ENCODE results near the gene C20orf144.
"Not testable (repeated sequence)": the region's sequence is repeated elsewhere in the genome, so short reads cannot be mapped to it uniquely, and the experiment has no call there.

Gene C20orf144

GRCh38 chr20:33694639-33695012 lies 32.5 kb downstream of the C20orf144 start:
- no peak for DNase-seq (ENCODE audit: low read depth)

- DNase-seq (ENCODE audit: low read depth) = no peak
Observed at GRCh38 chr20:33696448-33696847, 34.3 kb downstream of the C20orf144 start.

GRCh38 chr20:33697129-33697528 lies 35.0 kb downstream of the C20orf144 start:
- no peak for DNase-seq (ENCODE audit: low read depth)

GRCh38 chr20:33698966-33699365 lies 36.8 kb downstream of the C20orf144 start:
- DNase-seq (ENCODE audit: low read depth) = not testable (repeated sequence)

GRCh38 chr20:33700696-33701441 lies 38.7 kb downstream of the C20orf144 start:
- DNase-seq (ENCODE audit: low read depth) = not testable (repeated sequence)

- no peak for DNase-seq (ENCODE audit: low read depth)
Observed at GRCh38 chr20:33701629-33702450, 39.7 kb downstream of the C20orf144 start.

GRCh38 chr20:33702861-33703260 lies 40.7 kb downstream of the C20orf144 start:
- DNase-seq (ENCODE audit: low read depth) = no peak

GRCh38 chr20:33703498-33704137 lies 41.5 kb downstream of the C20orf144 start:
- DNase-seq (ENCODE audit: low read depth) = no peak

GRCh38 chr20:33704197-33704924 lies 42.2 kb downstream of the C20orf144 start:
- DNase-seq (ENCODE audit: low read depth) = peak; percentile 60

GRCh38 chr20:33707668-33708067 lies 45.5 kb downstream of the C20orf144 start:
- DNase-seq (ENCODE audit: low read depth) = no peak

- no peak for DNase-seq (ENCODE audit: low read depth)
Observed at GRCh38 chr20:33709398-33709797, 47.3 kb downstream of the C20orf144 start.

GRCh38 chr20:33709905-33710541 lies 47.9 kb downstream of the C20orf144 start:
- no peak for DNase-seq (ENCODE audit: low read depth)

GRCh38 chr20:33710681-33711445 lies 48.7 kb downstream of the C20orf144 start:
- no peak for DNase-seq (ENCODE audit: low read depth)

GRCh38 chr20:33711446-33711738 lies 49.3 kb downstream of the C20orf144 start:
- no peak for DNase-seq (ENCODE audit: low read depth)
